Measurements from ENCODE around the gene CDH23. TPM values are rescaled to one million over a fixed set of nuclear protein-coding genes. Genes with fewer than 3 reads are reported as not detected.

The CDH23 gene
- total RNA-seq, 1 experiment from 2014 or later, result 7.8 TPM

DNA sequence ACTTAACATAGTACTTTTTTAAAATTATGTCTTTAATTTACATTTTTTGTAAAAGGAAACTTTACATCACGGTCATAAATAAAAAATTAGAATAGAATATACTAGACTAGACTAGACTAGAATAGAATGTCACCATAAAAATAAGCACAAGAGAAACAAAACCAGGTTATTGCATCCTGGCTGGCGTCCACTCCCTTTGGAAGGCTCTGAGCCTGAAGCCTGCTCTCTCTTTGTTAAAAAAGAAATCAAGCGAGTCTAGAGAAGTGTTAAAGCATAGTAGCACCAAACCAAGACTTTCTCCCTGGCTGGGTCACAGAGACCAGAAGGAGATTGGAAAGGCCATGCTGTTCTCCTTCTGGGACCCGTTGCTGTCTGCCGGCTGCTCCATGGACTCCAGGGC, 218.2 kb downstream of the CDH23 start:
- no peak for DNase-seq
- TF ChIP-seq EZH2 (IDR thresholded peaks at IDR 0.05; ENCODE audit: low read depth), result no peak
- TF ChIP-seq, protein P1, sequence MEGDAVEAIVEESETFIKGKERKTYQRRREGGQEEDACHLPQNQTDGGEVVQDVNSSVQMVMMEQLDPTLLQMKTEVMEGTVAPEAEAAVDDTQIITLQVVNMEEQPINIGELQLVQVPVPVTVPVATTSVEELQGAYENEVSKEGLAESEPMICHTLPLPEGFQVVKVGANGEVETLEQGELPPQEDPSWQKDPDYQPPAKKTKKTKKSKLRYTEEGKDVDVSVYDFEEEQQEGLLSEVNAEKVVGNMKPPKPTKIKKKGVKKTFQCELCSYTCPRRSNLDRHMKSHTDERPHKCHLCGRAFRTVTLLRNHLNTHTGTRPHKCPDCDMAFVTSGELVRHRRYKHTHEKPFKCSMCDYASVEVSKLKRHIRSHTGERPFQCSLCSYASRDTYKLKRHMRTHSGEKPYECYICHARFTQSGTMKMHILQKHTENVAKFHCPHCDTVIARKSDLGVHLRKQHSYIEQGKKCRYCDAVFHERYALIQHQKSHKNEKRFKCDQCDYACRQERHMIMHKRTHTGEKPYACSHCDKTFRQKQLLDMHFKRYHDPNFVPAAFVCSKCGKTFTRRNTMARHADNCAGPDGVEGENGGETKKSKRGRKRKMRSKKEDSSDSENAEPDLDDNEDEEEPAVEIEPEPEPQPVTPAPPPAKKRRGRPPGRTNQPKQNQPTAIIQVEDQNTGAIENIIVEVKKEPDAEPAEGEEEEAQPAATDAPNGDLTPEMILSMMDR (conservative IDR thresholded peaks at IDR 0.05), result no peak
- peaks cover 11% of the 10 kb centered on the region for H3K79me2 ChIP-seq (ENCODE audit: low read depth)
- H3K27me3 ChIP-seq (ENCODE audit: insufficient read depth, low read depth), result no peaks in the 10 kb centered on the region
- peaks cover 46% of the 10 kb centered on the region for H3K4me1 ChIP-seq (replicated peaks; ENCODE audit: insufficient read depth)
- no peaks in the 10 kb centered on the region for H3K36me3 ChIP-seq (ENCODE audit: low read depth)
- H3F3A ChIP-seq (ENCODE audit: insufficient read depth, low read depth), result peaks cover 14% of the 10 kb centered on the region; the same call in 1 of the 2 replicates
- H4K20me1 ChIP-seq (ENCODE audit: insufficient read depth), result no peaks in the 10 kb centered on the region
- no peak overlapping the region for H3K27ac ChIP-seq
- POLR2A ChIA-PET (ENCODE audit: unreplicated experiment), result no interaction called here
- intact Hi-C loops (cut with micrococcal nuclease; ENCODE audit: unreplicated experiment), result loop anchor here (5.0 kb wide), 1 partner anchor 218 kb away; the partner anchor contains the start of gene CDH23
- CTCF ChIA-PET, result no interaction called here
- H3K4me2 ChIP-seq, result no peak overlapping the region
- no TSS peak for BruUV-seq (replicated peaks)
- H2AFZ ChIP-seq, result no peak overlapping the region
- no peak overlapping the region for H3K4me3 ChIP-seq
- peaks cover 7% of the 10 kb centered on the region; the same call in 1 of the 2 replicates for H3K9me3 ChIP-seq (ENCODE audit: insufficient read depth, low read depth)
- no peaks in the 10 kb centered on the region for H3K9me2 ChIP-seq (ENCODE audit: insufficient read depth)

DNA sequence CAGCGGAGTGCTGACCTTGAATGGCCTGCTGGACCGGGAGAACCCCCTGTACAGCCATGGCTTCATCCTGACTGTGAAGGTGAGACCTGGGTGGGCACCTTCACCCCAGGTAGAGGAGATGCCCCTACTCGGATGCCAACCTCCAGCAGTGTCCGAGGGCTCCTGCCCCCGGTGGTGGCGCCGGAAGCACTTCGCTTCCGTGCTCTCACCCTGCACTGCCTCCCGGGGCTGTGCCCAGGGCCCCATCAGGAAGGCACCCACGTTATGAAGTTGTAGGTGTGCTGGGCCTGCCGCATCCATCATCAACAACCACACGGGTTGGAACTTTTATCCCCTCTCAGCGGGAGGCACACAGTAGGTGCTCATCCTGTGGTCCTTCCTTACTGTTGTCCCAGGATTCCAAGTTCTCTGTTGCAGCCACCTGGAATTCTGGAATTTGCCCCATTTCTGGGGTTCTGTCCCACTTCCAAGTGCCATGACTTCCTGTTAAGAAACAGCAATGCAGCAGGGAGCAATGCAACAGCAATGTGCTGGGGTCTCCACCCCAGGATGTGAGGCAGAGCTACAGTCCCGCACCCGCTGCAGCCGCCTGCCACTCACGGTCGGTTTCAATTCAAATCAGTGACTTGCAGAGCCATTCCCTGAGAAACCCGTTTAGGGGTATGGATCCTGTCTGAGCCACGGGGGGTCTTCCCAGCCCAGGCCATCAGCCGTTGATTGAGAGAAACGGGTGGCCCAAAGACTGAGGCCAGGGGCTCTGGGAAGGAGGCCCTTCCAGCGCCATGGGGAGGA, 219.0 kb downstream of the CDH23 start:
- H3K36me3 ChIP-seq (ENCODE audit: low read depth), result no peaks in the 10 kb centered on the region
- POLR2A ChIA-PET (ENCODE audit: unreplicated experiment), result no interaction called here
- CTCF ChIA-PET, result no interaction called here
- H3F3A ChIP-seq (ENCODE audit: insufficient read depth, low read depth), result peaks cover 10% of the 10 kb centered on the region; the same call in 1 of the 2 replicates
- no peaks in the 10 kb centered on the region for H3K9me2 ChIP-seq (ENCODE audit: insufficient read depth)
- peaks cover 38% of the 10 kb centered on the region for H3K4me1 ChIP-seq (replicated peaks; ENCODE audit: insufficient read depth)
- H3K27me3 ChIP-seq (ENCODE audit: insufficient read depth, low read depth), result no peaks in the 10 kb centered on the region
- H3K27ac ChIP-seq, result no peak overlapping the region
- no peak overlapping the region for H3K4me3 ChIP-seq
- no peak for DNase-seq
- intact Hi-C loops (cut with micrococcal nuclease; ENCODE audit: unreplicated experiment), result no loop called here
- H3K4me2 ChIP-seq, result no peak overlapping the region
- no peak for TF ChIP-seq EZH2 (IDR thresholded peaks at IDR 0.05; ENCODE audit: low read depth)
- TF ChIP-seq, protein P1 (conservative IDR thresholded peaks at IDR 0.05), result no peak
- H4K20me1 ChIP-seq (ENCODE audit: insufficient read depth), result no peaks in the 10 kb centered on the region
- H3K9me3 ChIP-seq (ENCODE audit: insufficient read depth, low read depth), result peaks cover 7% of the 10 kb centered on the region; the same call in 1 of the 2 replicates
- peaks cover 11% of the 10 kb centered on the region for H3K79me2 ChIP-seq (ENCODE audit: low read depth)
- BruUV-seq (replicated peaks), result no TSS peak
- no peak overlapping the region for H2AFZ ChIP-seq

DNA sequence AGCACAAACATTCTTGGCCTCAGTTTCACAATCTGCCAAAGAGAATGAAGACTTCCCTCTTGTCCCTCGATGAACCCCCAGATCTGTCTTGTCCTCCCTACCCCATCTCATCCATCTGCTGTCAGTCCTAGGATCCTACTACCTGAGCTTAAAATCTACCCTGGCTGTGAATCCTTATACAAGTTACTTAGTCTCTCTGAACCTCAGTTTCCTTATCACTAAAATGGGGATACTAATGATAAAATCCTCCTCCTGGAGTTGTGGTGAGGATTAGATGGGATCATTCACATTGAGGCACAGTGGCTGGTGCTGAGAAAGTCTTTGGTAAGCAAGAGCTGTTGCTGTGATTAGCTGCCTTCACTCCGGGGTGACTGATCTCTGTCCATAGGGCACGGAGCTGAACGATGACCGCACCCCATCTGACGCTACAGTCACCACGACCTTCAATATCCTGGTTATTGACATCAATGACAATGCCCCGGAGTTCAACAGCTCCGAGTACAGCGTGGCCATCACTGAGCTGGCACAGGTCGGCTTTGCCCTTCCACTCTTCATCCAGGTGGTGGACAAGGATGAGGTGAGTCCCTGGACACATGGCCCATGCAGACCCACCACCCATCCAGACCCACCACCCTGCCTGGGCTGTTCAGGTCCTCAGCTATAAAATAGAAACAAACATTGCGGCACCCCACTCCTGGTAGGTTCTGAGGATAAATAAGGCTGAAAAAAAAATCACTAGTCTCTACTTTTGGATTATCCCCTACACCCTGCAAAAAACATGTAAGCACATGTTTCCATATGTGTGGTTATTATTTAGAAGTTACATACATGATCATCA, 220.3 kb downstream of the CDH23 start:
- Histone ChIP-seq H3K4me1 (replicated peaks; ENCODE audit: insufficient read depth) (peaks cover 38% of the 10 kb centered on the region), H3F3A (ENCODE audit: insufficient read depth, low read depth) (peaks cover 16% of the 10 kb centered on the region; the same call in 1 of the 2 replicates), H3K79me2 (ENCODE audit: low read depth) (0 out of 2 replicates have a peak, but pooled peaks cover 3% of the 10 kb centered on the region), H4K20me1 (ENCODE audit: insufficient read depth) (no peaks in the 10 kb centered on the region), H3K4me3 (no peak overlapping the region), H3K36me3 (ENCODE audit: low read depth) (no peaks in the 10 kb centered on the region), H3K27me3 (ENCODE audit: insufficient read depth, low read depth) (no peaks in the 10 kb centered on the region), H3K9me3 (ENCODE audit: insufficient read depth, low read depth) (peaks cover 7% of the 10 kb centered on the region; the same call in 1 of the 2 replicates), H2AFZ (no peak overlapping the region), H3K9me2 (ENCODE audit: insufficient read depth) (no peaks in the 10 kb centered on the region), H3K27ac (no peak overlapping the region), H3K4me2 (no peak overlapping the region)
- BruUV-seq (replicated peaks), result no TSS peak
- ChIA-PET POLR2A (ENCODE audit: unreplicated experiment) (interaction anchor here (0.6 kb wide), 1 partner anchor 311 kb away, joined by 4 read pairs; no protein-coding TSS in a partner anchor), CTCF (no interaction called here)
- no peak for TF ChIP-seq EZH2 (IDR thresholded peaks at IDR 0.05; ENCODE audit: low read depth)
- TF ChIP-seq, protein P1 (conservative IDR thresholded peaks at IDR 0.05), result no peak
- DNase-seq, result no peak
- intact Hi-C loops (cut with micrococcal nuclease; ENCODE audit: unreplicated experiment), result no loop called here
